GM23338 (cell line): ENCODE results near the gene DHRSX. TPM values are rescaled to one million over a fixed set of nuclear protein-coding genes. Genes with fewer than 3 reads are reported as not detected.
"Not testable (repeated sequence)": the region's sequence is repeated elsewhere in the genome, so short reads cannot be mapped to it uniquely, and the experiment has no call there.

Experiments
- ATAC-seq: fragments of 200-7000 bp; cut with Tn5 transposase; 3 replicates; pipeline ENCODE4 v1.9.1; 2020
- DNase-seq: peaks from one replicate; pipeline ENCODE4 v3.0.0-alpha.2; 2015; ENCODE audit warnings: low spot score
- H2AFZ ChIP-seq: fragments of 200-600 bp; sonication (generic); 2 replicates; pipeline ENCODE4 v1.8.0; 2016; ENCODE audit warnings: antibody characterized with exemption, mild to moderate bottlenecking, moderate library complexity
- H3F3A ChIP-seq: fragments of 200-600 bp; sonication (generic); replicated peaks from 2 replicates; pipeline ENCODE4 v1.8.0; 2017; ENCODE audit warnings: antibody characterized with exemption, mixed run types, low read depth
- H3K27ac ChIP-seq: fragments of 200-600 bp; sonication (generic); 2 replicates; pipeline ENCODE4 v1.6.1; 2016; ENCODE audit warnings: low read depth
- H3K27me3 ChIP-seq: fragments of 200-600 bp; sonication (generic); 2 replicates; pipeline ENCODE4 v1.8.0; 2016; ENCODE audit warnings: mild to moderate bottlenecking, mixed run types, moderate library complexity; ENCODE audit not compliant: insufficient read depth
- H3K36me3 ChIP-seq: fragments of 200-600 bp; sonication (generic); 2 replicates; pipeline ENCODE4 v1.8.0; 2016; ENCODE audit warnings: mild to moderate bottlenecking; ENCODE audit not compliant: insufficient read depth
- H3K4me1 ChIP-seq: fragments of 200-600 bp; sonication (generic); 2 replicates; pipeline ENCODE4 v1.8.0; 2016; ENCODE audit warnings: mild to moderate bottlenecking, moderate library complexity; ENCODE audit not compliant: insufficient read depth
- H3K4me2 ChIP-seq: fragments of 200-600 bp; sonication (generic); 2 replicates; pipeline ENCODE4 v1.7.1; 2017; ENCODE audit warnings: mixed run types
- H3K4me3 ChIP-seq: fragments of 200-600 bp; sonication (generic); 2 replicates; pipeline ENCODE4 v1.6.1; 2016; ENCODE audit warnings: mixed run types
- H3K79me2 ChIP-seq: fragments of 200-600 bp; sonication (generic); replicated peaks from 2 replicates; pipeline ENCODE4 v1.8.0; 2017; ENCODE audit warnings: mild to moderate bottlenecking; ENCODE audit not compliant: insufficient read depth
- H3K9me2 ChIP-seq: fragments of 200-600 bp; sonication (generic); 2 replicates; pipeline ENCODE4 v1.8.0; 2017; ENCODE audit not compliant: insufficient read depth
- H4K20me1 ChIP-seq: fragments of 200-600 bp; sonication (generic); replicated peaks from 2 replicates; pipeline ENCODE4 v1.8.0; 2017; ENCODE audit warnings: mild to moderate bottlenecking; ENCODE audit not compliant: insufficient read depth
- H3K27ac Mint-ChIP-seq: 2 replicates; pipeline ENCODE4 v1.8.0; 2020; ENCODE audit warnings: inconsistent platforms, mild to moderate bottlenecking, moderate library complexity, mixed read lengths
- H3K27me3 Mint-ChIP-seq: 3 replicates; pipeline ENCODE4 v1.8.0; 2022; ENCODE audit warnings: low read depth, mild to moderate bottlenecking, moderate library complexity, mixed read lengths, inconsistent platforms; ENCODE audit not compliant: insufficient read depth, poor library complexity
- H3K36me3 Mint-ChIP-seq: 3 replicates; pipeline ENCODE4 v1.8.0; 2021; ENCODE audit warnings: low read depth, mild to moderate bottlenecking, inconsistent platforms, moderate library complexity, mixed read lengths
- H3K4me1 Mint-ChIP-seq: 3 replicates; pipeline ENCODE4 v1.8.0; 2020; ENCODE audit warnings: mild to moderate bottlenecking, inconsistent platforms, mixed read lengths
- H3K4me3 Mint-ChIP-seq: 3 replicates; pipeline ENCODE4 v1.8.0; 2021; ENCODE audit warnings: moderate library complexity, mild to moderate bottlenecking, inconsistent platforms, mixed read lengths
- H3K9me3 Mint-ChIP-seq: 3 replicates; pipeline ENCODE4 v1.8.0; 2020; ENCODE audit warnings: moderate library complexity, mild to moderate bottlenecking, inconsistent platforms, mixed read lengths
- CREB1 ChIP-seq: fragments of 250-450 bp; sonication (Bioruptor Pico); IDR thresholded peaks from 2 replicates; pipeline ENCODE4 v1.5.0; 2020; ENCODE audit warnings: low read depth, mild to moderate bottlenecking, moderate library complexity
- ETS1 ChIP-seq: IDR thresholded peaks from 2 replicates; pipeline ENCODE4 v1.6.1; 2016; ENCODE audit warnings: antibody characterized with exemption
- EZH2 ChIP-seq: fragments of 200-600 bp; sonication (generic); IDR thresholded peaks from one replicate; pipeline ENCODE4 v1.8.0; 2017; ENCODE audit warnings: antibody characterized with exemption, mild to moderate bottlenecking, low read depth; ENCODE audit not compliant: unreplicated experiment
- JUNB ChIP-seq: IDR thresholded peaks from one replicate; pipeline ENCODE4 v1.6.1; 2016; ENCODE audit warnings: antibody characterized with exemption; ENCODE audit not compliant: unreplicated experiment
- ZNF462 ChIP-seq: fragments of 250-450 bp; sonication (Bioruptor Pico); IDR thresholded peaks from 2 replicates; pipeline ENCODE4 v1.5.0; 2020; ENCODE audit warnings: mild to moderate bottlenecking, moderate library complexity
- polyA plus RNA-seq: library from polyadenylated mRNA; unstranded; fragments of >200 nt; fragmentation: Nextera tagmentation; extraction: Ambion mirVana; gene quantifications from 2 replicates; pipeline ENCODE4 v1.2.1, GENCODE V29; 2016
- total RNA-seq: library from RNA; depleted of rRNA; stranded (reverse); fragments of >200 nt; shearing (Covaris generic); gene quantifications from 2 replicates; pipeline ENCODE4 v1.2.3, GENCODE V29; 2014

The DHRSX gene
- total and polyA plus RNA-seq, 2 experiments from 2014 or later, result 33.9 to 43.0 TPM

- no peak for TF ChIP-seq ZNF462 (CRISPR knock-in tag)
- TF ChIP-seq ETS1, result no peak
- peak; percentile 86 for TF ChIP-seq JUNB
Observed at GRCh38 chrX:2474963-2475726, 25.6 kb downstream of the DHRSX start (continued).

GRCh38 chrX:2474280-2474962, 26.4 kb downstream of the DHRSX start:
- peak; percentile 72 for DNase-seq
- no peak overlapping the region for H3K4me2 ChIP-seq
- no peak overlapping the region for H3K27ac Mint-ChIP-seq

GRCh38 chrX:2473064-2473463, 27.7 kb downstream of the DHRSX start:
- not testable (repeated sequence) for H2AFZ ChIP-seq, H3K4me3 ChIP-seq, ATAC-seq, H3K4me3 Mint-ChIP-seq, H3K27ac Mint-ChIP-seq, H3K9me2 ChIP-seq, H3K4me1 ChIP-seq, H3K27me3 ChIP-seq, H3K4me2 ChIP-seq, H3K27ac ChIP-seq, H4K20me1 ChIP-seq, H3K36me3 ChIP-seq, H3F3A ChIP-seq, DNase-seq
- peaks cover 92% of the 10 kb centered on the region for H3K79me2 ChIP-seq
- Mint-ChIP-seq H3K27me3 (peaks cover 11% of the 10 kb centered on the region), H3K36me3 (peaks cover 39% of the 10 kb centered on the region), H3K4me1 (peaks cover 10% of the 10 kb centered on the region; the same call in 2 of the 3 replicates), H3K9me3 (peaks cover 20% of the 10 kb centered on the region)

More at GRCh38 chrX:2474280-2474962, 26.4 kb downstream of the DHRSX start:
- H3K4me1 ChIP-seq, result no peaks in the 10 kb centered on the region
- no peaks in the 10 kb centered on the region; the same call in 1 of the 2 replicates for H4K20me1 ChIP-seq
- no peak overlapping the region for H3K4me3 ChIP-seq
- Mint-ChIP-seq H3K4me3 (no peak overlapping the region), H3K4me1 (peaks cover 13% of the 10 kb centered on the region), H3K9me3 (peaks cover 11% of the 10 kb centered on the region), H3K36me3 (peaks cover 36% of the 10 kb centered on the region), H3K27me3 (peaks cover 11% of the 10 kb centered on the region)
- ATAC-seq, result peak; percentile 24
- no peaks in the 10 kb centered on the region for H3K36me3 ChIP-seq
- H3K27me3 ChIP-seq, result no peaks in the 10 kb centered on the region
- H2AFZ ChIP-seq, result no peak overlapping the region
- TF ChIP-seq JUNB (peak; percentile 88), CREB1 (CRISPR knock-in tag) (no peak), EZH2 (no peak)
- H3K9me2 ChIP-seq, result peaks cover 3% of the 10 kb centered on the region
- H3F3A ChIP-seq, result peaks cover 9% of the 10 kb centered on the region
- peaks cover 96% of the 10 kb centered on the region for H3K79me2 ChIP-seq
- H3K27ac ChIP-seq, result no peak overlapping the region
